ENCODE measurements around the gene SLAMF1.

The SLAMF1 gene

DNA sequence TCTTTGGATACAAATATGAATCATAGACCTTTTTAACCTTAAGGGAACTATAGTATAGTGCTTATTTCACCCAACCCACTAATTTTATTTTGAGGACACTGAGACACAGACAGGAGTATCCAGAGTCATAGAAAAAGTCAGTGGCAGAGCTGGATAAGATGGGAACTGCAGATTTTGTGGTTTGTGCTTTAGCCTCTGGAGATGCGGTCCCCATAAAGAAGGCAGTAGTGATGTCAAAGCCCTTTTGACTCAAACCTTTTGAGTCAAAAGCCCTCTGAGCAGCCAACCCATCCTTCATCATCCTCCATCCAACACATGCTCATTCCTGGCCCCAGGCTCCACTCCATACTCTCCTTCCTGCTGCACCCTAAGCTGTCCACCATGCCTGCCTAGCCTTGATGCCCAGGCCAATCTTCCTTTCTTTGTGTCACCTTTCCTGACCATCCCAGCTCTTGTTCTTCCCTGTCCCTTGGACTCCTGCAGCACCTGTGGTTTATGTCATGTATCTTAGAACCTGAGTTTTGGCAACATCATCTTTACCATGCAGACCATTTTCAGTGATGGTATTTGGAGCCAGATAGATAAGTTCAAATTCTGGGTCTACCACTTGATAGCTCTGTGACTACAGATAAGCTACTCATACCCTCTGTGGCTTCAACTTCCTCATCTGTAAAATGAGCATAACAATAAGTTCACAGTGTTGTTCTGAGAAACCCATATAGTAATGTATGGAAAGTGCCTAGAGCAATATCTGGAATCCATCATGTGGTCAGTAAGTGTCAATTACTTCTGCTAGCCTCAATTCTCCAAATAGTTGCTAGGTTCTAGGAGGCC lies 20.1 kb downstream of the SLAMF1 start:
- no peak for DNase-seq
- H3K9me3 ChIP-seq (replicated peaks; ENCODE audit: insufficient read depth, low read length): no peaks in the 10 kb centered on the region
- TF ChIP-seq EZH2 (optimal IDR thresholded peaks at IDR 0.05; ENCODE audit: low read depth, low read length) (no peak), EZH2phosphoT487 (IDR thresholded peaks at IDR 0.05; ENCODE audit: low read length) (no peak)
- H3K79me2 ChIP-seq (ENCODE audit: low read length): no peaks in the 10 kb centered on the region
- no peaks in the 10 kb centered on the region for H4K20me1 ChIP-seq (ENCODE audit: insufficient read depth, low read length)
- no peaks in the 10 kb centered on the region for H3K36me3 ChIP-seq (replicated peaks; ENCODE audit: insufficient read depth, low read length)
- H3K4me3 ChIP-seq (ENCODE audit: low read length): no peak overlapping the region
- no peaks in the 10 kb centered on the region for H3K9me2 ChIP-seq (replicated peaks; ENCODE audit: insufficient read depth, low read length)
- no peak overlapping the region for H2AFZ ChIP-seq (ENCODE audit: low read length)
- peaks cover 12% of the 10 kb centered on the region; the same call in 1 of the 2 replicates for H3F3A ChIP-seq (ENCODE audit: insufficient read depth, low read length)
- no peak overlapping the region for H3K9ac ChIP-seq (ENCODE audit: low read length)
- no peak overlapping the region for H3K4me2 ChIP-seq (ENCODE audit: low read depth, low read length)
- no peak overlapping the region for H3K27ac ChIP-seq (ENCODE audit: low read length)
- H3K27me3 ChIP-seq (replicated peaks; ENCODE audit: insufficient read depth, low read length): no peaks in the 10 kb centered on the region
- peaks cover 70% of the 10 kb centered on the region for H3K4me1 ChIP-seq (ENCODE audit: low read length)

DNA sequence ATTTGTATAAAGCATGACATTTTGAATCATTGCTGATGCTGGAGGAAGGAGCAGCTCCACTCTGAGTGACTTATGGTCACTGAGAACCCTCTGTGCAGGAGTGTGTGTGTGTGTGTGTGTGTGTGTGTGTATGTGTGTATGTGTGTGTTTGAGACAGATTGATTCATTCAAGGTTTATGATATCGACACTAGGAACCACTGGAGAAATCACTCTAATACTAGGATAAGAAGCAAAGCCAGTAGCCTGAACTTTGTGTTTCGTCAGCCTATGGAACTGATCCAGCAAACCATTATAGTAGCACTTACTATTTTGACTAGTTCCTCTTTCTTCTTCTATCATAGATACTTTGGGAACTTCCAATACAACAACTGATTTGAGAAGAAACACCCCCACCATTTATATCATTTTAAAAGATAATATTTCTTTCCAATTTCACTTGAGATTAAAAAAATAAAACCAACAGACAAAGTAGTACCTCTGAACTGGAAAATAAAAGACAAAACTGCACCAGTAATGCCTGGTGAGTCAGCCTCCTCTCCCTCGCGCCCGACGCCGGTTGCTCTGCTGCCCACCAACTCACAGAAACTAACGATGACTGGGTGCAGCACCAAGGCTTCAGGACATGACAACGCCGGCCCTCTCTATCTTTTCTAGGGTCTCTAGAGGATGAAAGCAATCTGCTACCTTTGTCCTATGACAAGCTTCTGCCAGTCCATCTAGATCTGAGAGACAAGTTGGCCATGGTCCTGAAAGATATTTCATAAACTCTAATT lies 20.9 kb downstream of the SLAMF1 start:
- peak overlapping the region; percentile 50 for H3K4me2 ChIP-seq (ENCODE audit: low read depth, low read length)

DNA sequence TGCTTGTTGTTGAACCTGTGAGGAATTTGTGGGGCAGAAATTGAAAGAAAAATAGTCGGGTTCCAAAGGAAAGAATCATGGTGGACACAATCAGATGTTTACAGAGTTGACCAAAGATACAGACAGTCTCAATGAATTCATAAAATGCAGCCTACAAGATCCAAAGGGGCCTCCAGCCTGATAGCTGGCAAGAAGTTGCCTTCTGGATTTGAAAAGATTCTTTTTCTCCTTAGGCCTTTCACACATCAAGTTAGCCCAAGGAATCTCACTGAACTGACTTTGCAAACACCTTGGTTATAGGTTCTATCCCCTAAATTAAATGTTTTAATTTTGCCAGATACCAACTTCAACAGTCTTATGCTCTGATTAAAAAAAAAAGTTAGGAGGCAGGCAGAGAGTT lies 21.5 kb downstream of the SLAMF1 start:
- no peak for TF ChIP-seq EZH2 (optimal IDR thresholded peaks at IDR 0.05; ENCODE audit: low read depth, low read length)
- Histone ChIP-seq H3K27me3 (replicated peaks; ENCODE audit: insufficient read depth, low read length) (no peaks in the 10 kb centered on the region), H3K4me1 (ENCODE audit: low read length) (peaks cover 62% of the 10 kb centered on the region), H3K4me2 (ENCODE audit: low read depth, low read length) (peak overlapping the region; percentile 50), H3K36me3 (replicated peaks; ENCODE audit: insufficient read depth, low read length) (no peaks in the 10 kb centered on the region), H3K9ac (ENCODE audit: low read length) (peak overlapping the region; percentile 4; the same call in 1 of the 2 replicates), H3K27ac (ENCODE audit: low read length) (peak overlapping the region; percentile 57; the same call in 1 of the 2 replicates), H3F3A (ENCODE audit: insufficient read depth, low read length) (peaks cover 12% of the 10 kb centered on the region; the same call in 1 of the 2 replicates), H3K4me3 (ENCODE audit: low read length) (peak overlapping the region; percentile 12; the same call in 1 of the 2 replicates), H2AFZ (ENCODE audit: low read length) (peak overlapping the region; percentile 44), H3K79me2 (ENCODE audit: low read length) (no peaks in the 10 kb centered on the region), H3K9me3 (replicated peaks; ENCODE audit: insufficient read depth, low read length) (no peaks in the 10 kb centered on the region), H3K9me2 (replicated peaks; ENCODE audit: insufficient read depth, low read length) (no peaks in the 10 kb centered on the region), H4K20me1 (ENCODE audit: insufficient read depth, low read length) (no peaks in the 10 kb centered on the region)
- DNase-seq: no peak

More for the DNA sequence above, 20.9 kb downstream of the SLAMF1 start:
- Histone ChIP-seq H3K27me3 (replicated peaks; ENCODE audit: insufficient read depth, low read length) (no peaks in the 10 kb centered on the region), H3K27ac (ENCODE audit: low read length) (peak overlapping the region; percentile 57; the same call in 1 of the 2 replicates), H3K4me3 (ENCODE audit: low read length) (no peak overlapping the region), H3F3A (ENCODE audit: insufficient read depth, low read length) (peaks cover 12% of the 10 kb centered on the region; the same call in 1 of the 2 replicates), H3K9ac (ENCODE audit: low read length) (no peak overlapping the region), H3K9me2 (replicated peaks; ENCODE audit: insufficient read depth, low read length) (no peaks in the 10 kb centered on the region), H3K36me3 (replicated peaks; ENCODE audit: insufficient read depth, low read length) (no peaks in the 10 kb centered on the region), H3K79me2 (ENCODE audit: low read length) (no peaks in the 10 kb centered on the region), H3K9me3 (replicated peaks; ENCODE audit: insufficient read depth, low read length) (no peaks in the 10 kb centered on the region), H4K20me1 (ENCODE audit: insufficient read depth, low read length) (no peaks in the 10 kb centered on the region), H2AFZ (ENCODE audit: low read length) (peak overlapping the region; percentile 44; the same call in 1 of the 2 replicates), H3K4me1 (ENCODE audit: low read length) (peaks cover 68% of the 10 kb centered on the region)
- DNase-seq: no peak
- no peak for TF ChIP-seq EZH2 (optimal IDR thresholded peaks at IDR 0.05; ENCODE audit: low read depth, low read length)

DNA sequence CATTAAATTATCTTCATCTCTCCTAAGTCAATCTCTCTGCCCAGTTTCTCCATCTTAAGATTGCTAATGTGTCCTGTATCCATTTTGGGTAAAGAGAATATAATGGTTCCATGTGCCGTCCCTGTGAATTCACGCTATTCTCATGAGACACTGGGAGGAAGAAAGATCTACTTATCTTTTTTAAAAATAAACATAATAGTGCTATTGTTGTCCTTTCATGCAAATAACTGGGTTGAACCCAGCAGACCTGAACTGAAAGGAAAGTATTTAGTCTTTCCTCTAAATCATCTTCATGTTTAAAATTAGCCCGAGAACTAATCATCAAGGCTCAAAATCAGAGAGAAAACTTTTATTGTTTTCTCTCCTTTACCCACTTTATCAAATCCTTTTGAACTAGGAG lies 22.4 kb downstream of the SLAMF1 start:
- Histone ChIP-seq H4K20me1 (ENCODE audit: insufficient read depth, low read length) (no peaks in the 10 kb centered on the region), H2AFZ (ENCODE audit: low read length) (peak overlapping the region; percentile 44), H3K9me2 (replicated peaks; ENCODE audit: insufficient read depth, low read length) (no peaks in the 10 kb centered on the region), H3F3A (ENCODE audit: insufficient read depth, low read length) (peaks cover 12% of the 10 kb centered on the region; the same call in 1 of the 2 replicates), H3K79me2 (ENCODE audit: low read length) (no peaks in the 10 kb centered on the region), H3K4me1 (ENCODE audit: low read length) (peaks cover 55% of the 10 kb centered on the region), H3K36me3 (replicated peaks; ENCODE audit: insufficient read depth, low read length) (no peaks in the 10 kb centered on the region), H3K9ac (ENCODE audit: low read length) (peak overlapping the region; percentile 4; the same call in 1 of the 2 replicates), H3K4me3 (ENCODE audit: low read length) (peak overlapping the region; percentile 14), H3K4me2 (ENCODE audit: low read depth, low read length) (peak overlapping the region; percentile 50), H3K27ac (ENCODE audit: low read length) (peak overlapping the region; percentile 57), H3K9me3 (replicated peaks; ENCODE audit: insufficient read depth, low read length) (no peaks in the 10 kb centered on the region), H3K27me3 (replicated peaks; ENCODE audit: insufficient read depth, low read length) (no peaks in the 10 kb centered on the region)
- TF ChIP-seq EZH2 (optimal IDR thresholded peaks at IDR 0.05; ENCODE audit: low read depth, low read length): no peak
- TF ChIP-seq, protein P1, sequence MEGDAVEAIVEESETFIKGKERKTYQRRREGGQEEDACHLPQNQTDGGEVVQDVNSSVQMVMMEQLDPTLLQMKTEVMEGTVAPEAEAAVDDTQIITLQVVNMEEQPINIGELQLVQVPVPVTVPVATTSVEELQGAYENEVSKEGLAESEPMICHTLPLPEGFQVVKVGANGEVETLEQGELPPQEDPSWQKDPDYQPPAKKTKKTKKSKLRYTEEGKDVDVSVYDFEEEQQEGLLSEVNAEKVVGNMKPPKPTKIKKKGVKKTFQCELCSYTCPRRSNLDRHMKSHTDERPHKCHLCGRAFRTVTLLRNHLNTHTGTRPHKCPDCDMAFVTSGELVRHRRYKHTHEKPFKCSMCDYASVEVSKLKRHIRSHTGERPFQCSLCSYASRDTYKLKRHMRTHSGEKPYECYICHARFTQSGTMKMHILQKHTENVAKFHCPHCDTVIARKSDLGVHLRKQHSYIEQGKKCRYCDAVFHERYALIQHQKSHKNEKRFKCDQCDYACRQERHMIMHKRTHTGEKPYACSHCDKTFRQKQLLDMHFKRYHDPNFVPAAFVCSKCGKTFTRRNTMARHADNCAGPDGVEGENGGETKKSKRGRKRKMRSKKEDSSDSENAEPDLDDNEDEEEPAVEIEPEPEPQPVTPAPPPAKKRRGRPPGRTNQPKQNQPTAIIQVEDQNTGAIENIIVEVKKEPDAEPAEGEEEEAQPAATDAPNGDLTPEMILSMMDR (IDR thresholded peaks at IDR 0.05; ENCODE audit: low read length): no peak
- TF ChIP-seq EZH2phosphoT487 (IDR thresholded peaks at IDR 0.05; ENCODE audit: low read length): no peak
- DNase-seq: peak; percentile 43

Measured in MM.1S (cell line).